HepG2 (cell line): ENCODE data around the gene ZNF234. TPM values are rescaled to one million over a fixed set of nuclear protein-coding genes. Genes with fewer than 3 reads are reported as not detected.

Experiments used
- ATAC-seq: fragments of 200-7000 bp; cut with Tn5 transposase; 3 replicates; pipeline ENCODE4 v1.9.1; 2020; ENCODE audit warnings: mild to moderate bottlenecking, moderate library complexity
- BruUV-seq: library from RNA; stranded (reverse); fragments of 400-500 nt; replicated peaks from 2 replicates; lab custom pipeline; 2021; lab: Mats Ljungman, UMichigan
- CTCF ChIA-PET: fragments of 300-600 bp; formaldehyde crosslinking; extraction: SDS; loops from one replicate; lab custom pipeline; 2021; ENCODE audit warnings: low total read pairs, inconsistent platforms, low intra/inter-chr PET ratio; lab: Yijun Ruan, JAX
- POLR2A ChIA-PET: fragments of 350-600 bp; sonication (Branson Sonifier 250); formaldehyde crosslinking; loops from one replicate; lab custom pipeline; 2020; ENCODE audit warnings: antibody characterized with exemption, inconsistent platforms; lab: Yijun Ruan, JAX
- DNase-seq: peaks from one replicate; pipeline ENCODE4 v3.0.0-alpha.2; 2015; ENCODE audit warnings: low spot score
- FAIRE-seq: peaks from 3 replicates; lab custom pipeline; 2011; peaks lifted over from hg19 to GRCh38; lab: Jason Lieb, UNC
- H2AFZ ChIP-seq: one replicate; pipeline ENCODE4 v1.6.1; 2011; ENCODE audit warnings: low read length, inconsistent platforms
- H3K27ac ChIP-seq: fragments of 300-600 bp; 3 replicates; pipeline ENCODE4 v1.8.0; 2011; ENCODE audit warnings: mixed run types, mild to moderate bottlenecking, mixed read lengths, low read length, inconsistent platforms; ENCODE audit not compliant: insufficient read depth; ENCODE audit errors: extremely low read length
- H3K27me3 ChIP-seq, 2 experiments: fragments of 200-600 bp in 1 of 2; 2 replicates in 1 of 2; 3 replicates in 1 of 2; pipeline versions ENCODE4 v1.6.0 to v1.8.0; 2011; ENCODE audit warnings: low read length in 2 of 2, mild to moderate bottlenecking in 2 of 2, moderate library complexity in 2 of 2, inconsistent platforms in 1 of 2; ENCODE audit not compliant: insufficient read depth in 2 of 2, control insufficient read depth in 1 of 2
- H3K36me3 ChIP-seq, 2 experiments: fragments of 200-600 bp in 1 of 2; replicated peaks in 1 of 2; 2 replicates in 1 of 2; 3 replicates in 1 of 2; pipeline versions ENCODE4 v1.5.1 to v1.8.0; 2011; ENCODE audit warnings: low read length in 2 of 2, inconsistent platforms in 1 of 2; ENCODE audit not compliant: insufficient read depth in 2 of 2, control insufficient read depth in 1 of 2
- H3K4me1 ChIP-seq: 2 replicates; pipeline ENCODE4 v1.5.1; 2012; ENCODE audit warnings: low read length, inconsistent platforms; ENCODE audit not compliant: insufficient read depth
- H3K4me2 ChIP-seq: 2 replicates; pipeline ENCODE4 v1.6.0; 2011; ENCODE audit warnings: low read depth, low read length, inconsistent platforms
- H3K4me3 ChIP-seq, 3 experiments: fragments of 200-600 bp in 1 of 3; sonication (generic), shearing (Covaris generic) in 1 of 3; replicated peaks in 1 of 3; 2 replicates each; pipeline ENCODE4 v1.5.1; 2011 to 2016; ENCODE audit warnings: low read length in 3 of 3, inconsistent platforms in 2 of 3, low read depth in 2 of 3, mild to moderate bottlenecking in 2 of 3, control low read depth in 1 of 3, mixed read lengths in 1 of 3; ENCODE audit not compliant: insufficient read depth in 1 of 3
- H3K79me2 ChIP-seq: one replicate; pipeline ENCODE4 v1.6.1; 2011; ENCODE audit warnings: low read length, inconsistent platforms; ENCODE audit not compliant: insufficient read depth
- H3K9ac ChIP-seq: 2 replicates; pipeline ENCODE4 v1.6.0; 2011; ENCODE audit warnings: mild to moderate bottlenecking, low read depth, low read length, inconsistent platforms; ENCODE audit not compliant: insufficient read depth
- H3K9me3 ChIP-seq: 2 replicates; pipeline ENCODE4 v1.5.1; 2012; ENCODE audit warnings: mild to moderate bottlenecking, low read length
- H4K20me1 ChIP-seq: 2 replicates; pipeline ENCODE4 v1.6.0; 2011; ENCODE audit warnings: inconsistent platforms, mild to moderate bottlenecking, low read length, moderate library complexity; ENCODE audit not compliant: insufficient read depth
- AHDC1 ChIP-seq: sonication (generic); formaldehyde crosslinking; IDR thresholded peaks from 2 replicates; pipeline ENCODE4 v1.5.1; 2020; ENCODE audit warnings: mild to moderate bottlenecking, missing genetic modification reagents, borderline replicate concordance
- BRCA1 ChIP-seq: sonication (generic); formaldehyde crosslinking; IDR thresholded peaks from 2 replicates; pipeline ENCODE4 v1.4.0; 2020; ENCODE audit warnings: missing genetic modification reagents
- CCAR2 ChIP-seq: fragments of 200-400 bp; formaldehyde crosslinking; optimal IDR thresholded peaks from 2 replicates; pipeline ENCODE3; 2018; ENCODE audit warnings: low read depth, mild to moderate bottlenecking, low read length, moderate library complexity
- FOXA1 ChIP-seq, 2 experiments: fragments of 450-650 bp in 1 of 2; sonication (generic) in 1 of 2; formaldehyde crosslinking in 1 of 2; IDR thresholded peaks; 2 replicates each; pipeline versions ENCODE4 v1.4.0 to v1.6.1; 2016 to 2020; ENCODE audit warnings: missing genetic modification reagents in 1 of 2
- FOXA3 ChIP-seq: IDR thresholded peaks from 2 replicates; pipeline ENCODE4 v1.6.1; 2016; ENCODE audit warnings: missing genetic modification reagents, missing compliant biosample characterization
- HNRNPK ChIP-seq: fragments of 200-400 bp; formaldehyde crosslinking; IDR thresholded peaks from 2 replicates; pipeline ENCODE4 v1.6.1; 2018; ENCODE audit warnings: low read length, low read depth, moderate library complexity, mild to moderate bottlenecking; ENCODE audit not compliant: poor library complexity, severe bottlenecking
- ISL2 ChIP-seq: sonication (generic); formaldehyde crosslinking; IDR thresholded peaks from 2 replicates; pipeline ENCODE4 v1.5.0; 2020; ENCODE audit warnings: missing genetic modification reagents
- PCBP1 ChIP-seq: fragments of 200-400 bp; formaldehyde crosslinking; IDR thresholded peaks from 2 replicates; pipeline ENCODE4 v1.6.1; 2017; ENCODE audit warnings: mild to moderate bottlenecking, low read depth, low read length, borderline replicate concordance
- RAD51 ChIP-seq: fragments of 450-650 bp; IDR thresholded peaks from 2 replicates; pipeline ENCODE4 v1.6.1; 2016; ENCODE audit warnings: borderline replicate concordance
- SMAD3 ChIP-seq: sonication (generic); formaldehyde crosslinking; IDR thresholded peaks from 2 replicates; pipeline ENCODE4 v1.4.0; 2020; ENCODE audit warnings: missing genetic modification reagents
- SP4 ChIP-seq: sonication (generic); formaldehyde crosslinking; IDR thresholded peaks from 2 replicates; pipeline ENCODE4 v1.8.1; 2023; ENCODE audit warnings: mild to moderate bottlenecking, missing genetic modification reagents
- ZNF670 ChIP-seq: sonication (generic); formaldehyde crosslinking; IDR thresholded peaks from 2 replicates; pipeline ENCODE4 v1.8.0; 2022; ENCODE audit warnings: mild to moderate bottlenecking, missing genetic modification reagents, borderline replicate concordance
- ZSCAN31 ChIP-seq: sonication (generic); formaldehyde crosslinking; IDR thresholded peaks from 2 replicates; pipeline ENCODE4 v1.5.0; 2020; ENCODE audit warnings: low read depth, mild to moderate bottlenecking, missing genetic modification reagents
- WGBS: methylation state at CpG from one replicate; pipeline ENCODE4 v1.1.6; 2017; ENCODE audit warnings: low lambda C conversion rate; 5-methylcytosine and 5-hydroxymethylcytosine counted together
- in situ Hi-C: cut with HindIII; loops from 2 replicates; pipeline ENCODE4 v1.10.0; 2017; ENCODE audit warnings: low pct_unique_long_range_greater_than_20kb; ENCODE audit not compliant: extremely low pct_ligation_motif_present
- intact Hi-C: fragments of 100-400 bp; cut with micrococcal nuclease; formaldehyde crosslinking; loops from one replicate; pipeline ENCODE4 v1.10.0; 2022; ENCODE audit not compliant: unreplicated experiment
- polyA plus RNA-seq, 8 experiments: library from polyadenylated mRNA; depleted of rRNA in 3 of 8; stranded (reverse) in 7 of 8; unstranded in 1 of 8; fragments of >200 nt; fragmentation: Illumina TruSeq in 4 of 8; extraction: Trizol in 4 of 8; gene quantifications; 2 replicates each; pipeline versions ENCODE4 v1.2.1 to v1.2.3, GENCODE V29; 2011 to 2016; ENCODE audit warnings: low read depth in 4 of 8, missing spikeins in 1 of 8, mixed read lengths in 1 of 8; ENCODE audit not compliant: insufficient read depth in 1 of 8
- total RNA-seq, 5 experiments: library from RNA; depleted of rRNA; stranded (reverse); fragments of >200 nt; fragmentation: Illumina TruSeq; extraction: Trizol; gene quantifications; 2 replicates each; pipeline ENCODE4 v1.2.3, GENCODE V29; 2016; ENCODE audit warnings: low read depth in 1 of 5
- TF ChIP-seq, protein P1 (sequence below): sonication (generic); formaldehyde crosslinking; IDR thresholded peaks from 2 replicates; pipeline ENCODE4 v1.5.1; 2020; ENCODE audit warnings: mild to moderate bottlenecking, missing genetic modification reagents, moderate library complexity

Gene ZNF234
- total and polyA plus RNA-seq, 2 of the 13 experiments (the other 11 are each of a cell fraction or from before 2014, with no cell fraction given): 3.5 to 11.2 TPM

GRCh38 chr19:44202974-44203373 lies 61.6 kb downstream of the ZNF234 start:
- no peaks in the 10 kb centered on the region for H4K20me1 ChIP-seq
- no peak for DNase-seq
- POLR2A ChIA-PET: no interaction called here
- FAIRE-seq: no peak
- H3K9me3 ChIP-seq: peaks cover 30% of the 10 kb centered on the region
- no peaks in the 10 kb centered on the region for H3K4me1 ChIP-seq
- H3K9ac ChIP-seq: no peak overlapping the region
- no peak for ATAC-seq
- no peak overlapping the region for H3K4me3 ChIP-seq
- H3K27me3 ChIP-seq: peaks cover 0 to 3% of the 10 kb centered on the region in 2 experiments; a peak in 1 of 5 replicates
- WGBS: 34% methylated on average over 2 of the region's 2 CpGs
- CTCF ChIA-PET: no interaction called here
- no TSS peak for BruUV-seq
- intact Hi-C loops: loop anchor here (10.0 kb wide), 1 partner anchor 102 kb away; the partner anchor contains the start of gene ZNF235
- H3K4me2 ChIP-seq: no peak overlapping the region
- no peaks in the 10 kb centered on the region for H3K79me2 ChIP-seq
- peak; percentile 90 for TF ChIP-seq HNRNPK
- TF ChIP-seq SP4 (CRISPR knock-in tag): no peak
- TF ChIP-seq AHDC1: no peak
- no peak for TF ChIP-seq ZNF670 (CRISPR knock-in tag)
- no peak for TF ChIP-seq BRCA1 (CRISPR knock-in tag)
- no peak for TF ChIP-seq CCAR2
- TF ChIP-seq, protein P1, sequence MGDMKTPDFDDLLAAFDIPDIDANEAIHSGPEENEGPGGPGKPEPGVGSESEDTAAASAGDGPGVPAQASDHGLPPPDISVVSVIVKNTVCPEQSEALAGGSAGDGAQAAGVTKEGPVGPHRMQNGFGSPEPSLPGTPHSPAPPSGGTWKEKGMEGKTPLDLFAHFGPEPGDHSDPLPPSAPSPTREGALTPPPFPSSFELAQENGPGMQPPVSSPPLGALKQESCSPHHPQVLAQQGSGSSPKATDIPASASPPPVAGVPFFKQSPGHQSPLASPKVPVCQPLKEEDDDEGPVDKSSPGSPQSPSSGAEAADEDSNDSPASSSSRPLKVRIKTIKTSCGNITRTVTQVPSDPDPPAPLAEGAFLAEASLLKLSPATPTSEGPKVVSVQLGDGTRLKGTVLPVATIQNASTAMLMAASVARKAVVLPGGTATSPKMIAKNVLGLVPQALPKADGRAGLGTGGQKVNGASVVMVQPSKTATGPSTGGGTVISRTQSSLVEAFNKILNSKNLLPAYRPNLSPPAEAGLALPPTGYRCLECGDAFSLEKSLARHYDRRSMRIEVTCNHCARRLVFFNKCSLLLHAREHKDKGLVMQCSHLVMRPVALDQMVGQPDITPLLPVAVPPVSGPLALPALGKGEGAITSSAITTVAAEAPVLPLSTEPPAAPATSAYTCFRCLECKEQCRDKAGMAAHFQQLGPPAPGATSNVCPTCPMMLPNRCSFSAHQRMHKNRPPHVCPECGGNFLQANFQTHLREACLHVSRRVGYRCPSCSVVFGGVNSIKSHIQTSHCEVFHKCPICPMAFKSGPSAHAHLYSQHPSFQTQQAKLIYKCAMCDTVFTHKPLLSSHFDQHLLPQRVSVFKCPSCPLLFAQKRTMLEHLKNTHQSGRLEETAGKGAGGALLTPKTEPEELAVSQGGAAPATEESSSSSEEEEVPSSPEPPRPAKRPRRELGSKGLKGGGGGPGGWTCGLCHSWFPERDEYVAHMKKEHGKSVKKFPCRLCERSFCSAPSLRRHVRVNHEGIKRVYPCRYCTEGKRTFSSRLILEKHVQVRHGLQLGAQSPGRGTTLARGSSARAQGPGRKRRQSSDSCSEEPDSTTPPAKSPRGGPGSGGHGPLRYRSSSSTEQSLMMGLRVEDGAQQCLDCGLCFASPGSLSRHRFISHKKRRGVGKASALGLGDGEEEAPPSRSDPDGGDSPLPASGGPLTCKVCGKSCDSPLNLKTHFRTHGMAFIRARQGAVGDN: no peak
- no peak for TF ChIP-seq ZSCAN31 (CRISPR knock-in tag)
- TF ChIP-seq ISL2 (CRISPR knock-in tag): no peak
- no peak for TF ChIP-seq RAD51
- no peak for TF ChIP-seq SMAD3
- 0 out of 2 replicates have a peak, but pooled peaks have one; percentile 40 for TF ChIP-seq PCBP1
- no peak for TF ChIP-seq FOXA1 (IDR thresholded peaks at IDR 0.05)
- TF ChIP-seq FOXA1 (CRISPR knock-in tag; IDR thresholded peaks at IDR 0.05): no peak
- no peak for TF ChIP-seq FOXA3 (CRISPR knock-in tag)
- no peak overlapping the region for H3K27ac ChIP-seq
- H3K36me3 ChIP-seq: no peaks in the 10 kb centered on the region
- in situ Hi-C loops: no loop called here
- H2AFZ ChIP-seq: no peak overlapping the region
